NCI-H345 treated with DMSO at 0.1 percent for 48 hours (cell line): ENCODE measurements around the gene FAM221B.

Source experiments
- DNase-seq: peaks from one replicate; lab custom pipeline; 2025; ENCODE audit not compliant: unreplicated experiment; lab: John Stamatoyannopoulos, UW

The FAM221B gene, protein sequence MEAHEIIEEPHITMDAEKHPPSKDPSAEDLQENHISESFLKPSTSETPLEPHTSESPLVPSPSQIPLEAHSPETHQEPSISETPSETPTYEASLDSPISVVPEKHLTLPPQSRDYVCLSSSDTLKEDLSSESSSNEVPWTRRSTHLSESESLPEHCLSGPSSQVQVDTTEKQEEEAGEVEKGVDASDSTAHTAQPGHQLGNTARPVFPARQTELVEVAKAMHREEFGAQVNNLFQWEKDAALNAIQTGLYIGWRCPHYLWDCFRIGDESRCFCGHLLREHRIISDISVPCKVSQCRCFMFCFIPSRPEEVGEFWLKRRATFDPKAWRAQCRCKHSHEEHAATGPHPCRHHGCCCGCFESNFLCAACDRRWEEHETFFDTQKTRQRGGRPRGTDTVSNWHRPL

DNA sequence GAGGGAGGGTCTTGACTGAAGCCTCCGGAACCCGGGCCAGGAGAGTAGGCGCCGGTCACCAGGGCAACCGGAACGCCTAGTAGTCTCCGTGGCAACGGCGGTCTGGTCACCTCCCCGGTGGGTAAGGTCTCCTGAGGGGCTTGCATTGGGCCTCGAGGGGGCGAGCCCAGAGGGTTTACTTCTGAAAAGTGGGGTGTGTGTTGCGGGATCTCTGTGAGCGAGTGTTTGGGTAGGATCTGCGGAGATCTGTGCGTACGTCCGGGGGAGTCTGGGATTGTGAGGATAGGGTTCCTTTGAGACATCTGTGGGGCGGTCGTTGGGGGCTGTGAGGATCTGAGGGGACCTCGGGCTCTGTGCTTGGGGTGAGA lies at the start of gene FAM221B:
FAM221B (minus strand) TSS at position 17 of the 368 bp plus-strand sequence. CDS start 2,571 bp downstream, outside the sequence.
- no peak for DNase-seq

DNA sequence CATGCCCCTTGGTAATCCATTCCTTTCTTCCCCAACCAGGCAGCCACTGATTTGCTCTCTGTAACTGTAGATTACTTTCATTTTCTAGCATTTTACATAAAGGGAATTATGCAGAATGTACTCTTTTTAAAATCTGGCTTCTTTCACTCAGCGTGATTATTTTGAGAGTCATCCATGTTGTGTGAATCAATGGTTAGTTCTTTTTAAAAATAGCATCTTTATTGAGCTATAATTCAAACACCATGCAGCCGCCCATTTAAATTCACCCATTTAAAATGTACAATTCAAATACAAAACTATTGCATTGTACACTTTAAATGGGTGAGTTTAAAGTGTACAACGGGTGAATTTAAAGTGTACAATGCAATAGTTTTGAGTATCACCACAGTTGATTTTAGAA lies 44.0 kb upstream of the FAM221B start:
- DNase-seq, result no peak

DNA sequence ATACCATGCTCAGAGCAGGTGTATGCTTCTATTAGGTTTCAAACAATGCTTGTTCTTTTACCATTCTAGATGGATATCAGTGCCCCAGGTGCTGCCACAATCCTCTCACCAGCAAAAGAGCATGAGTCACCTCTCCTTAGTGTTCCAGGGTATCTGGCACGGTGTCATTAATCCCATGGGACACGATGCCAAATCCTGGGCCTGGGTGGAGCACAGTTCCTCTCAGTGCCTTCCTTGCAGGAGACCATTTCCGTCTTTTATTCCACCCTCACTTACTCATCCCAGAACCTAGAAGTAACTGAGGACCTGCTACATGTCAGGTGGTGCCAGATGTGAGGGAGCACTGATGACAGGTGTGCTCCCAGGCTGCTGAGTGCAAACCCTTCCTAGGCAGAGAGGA lies 43.0 kb upstream of the FAM221B start:
- DNase-seq, result no peak

DNA sequence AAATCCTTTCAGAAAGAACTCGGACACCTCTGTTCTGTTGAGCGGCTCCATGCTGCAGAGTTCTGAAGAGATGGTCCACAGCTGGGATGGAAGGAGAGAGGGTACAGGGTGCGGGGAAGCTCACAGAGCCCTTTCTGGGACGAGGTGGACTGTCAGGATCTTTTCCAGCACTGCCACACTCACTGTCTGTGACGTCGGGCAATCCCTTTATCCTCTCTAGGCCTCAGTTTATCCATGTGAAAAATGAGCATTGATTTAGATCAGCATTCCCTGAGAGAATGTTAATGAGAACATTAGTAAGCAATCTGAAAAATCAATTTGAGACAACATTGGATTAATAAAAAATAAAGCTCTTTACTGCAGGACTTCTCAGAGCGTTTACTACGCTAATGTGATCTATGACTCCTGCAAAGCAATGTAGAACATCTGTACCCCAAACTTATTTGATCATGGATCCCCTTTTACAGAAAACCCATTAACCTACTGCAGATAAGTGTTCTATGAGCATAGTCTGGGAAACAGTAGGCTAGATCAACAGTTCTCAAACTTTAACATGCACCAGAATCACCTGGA lies 41.9 kb upstream of the FAM221B start, which contains the start of gene OR13J1:
OR13J1 (minus strand) TSS at position 51 of the 573 bp plus-strand sequence; CDS start at position 51, 0 bp downstream.
- no peak for DNase-seq

DNA sequence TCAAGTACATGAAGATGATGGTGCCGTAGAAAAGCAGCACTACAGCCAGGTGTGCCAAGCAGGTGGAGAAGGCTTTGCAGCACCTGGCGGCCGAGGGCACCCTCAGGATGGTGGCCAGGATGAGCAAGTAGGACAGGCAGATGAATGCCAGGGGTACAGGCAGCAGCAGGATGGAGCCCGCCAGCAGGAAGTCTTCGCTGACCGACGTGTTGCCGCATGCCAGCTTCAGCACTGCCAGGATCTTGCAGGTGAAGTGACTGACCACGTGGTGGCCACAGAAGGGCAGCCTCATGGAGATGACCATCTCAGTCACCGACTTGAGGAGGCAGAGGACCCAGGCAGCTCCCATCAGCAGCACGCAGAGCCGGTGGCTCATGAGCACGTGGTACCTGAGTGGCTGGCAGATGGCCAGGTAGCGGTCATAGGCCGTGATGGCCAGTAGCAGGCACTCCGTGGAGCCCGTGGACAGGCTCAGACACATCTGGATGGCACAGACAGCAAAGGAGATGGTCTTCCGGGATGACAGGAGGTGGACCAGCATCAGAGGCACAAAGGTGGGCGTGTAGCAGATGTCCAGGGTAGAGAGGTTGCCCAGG lies 41.2 kb upstream of the FAM221B start:
- no peak for DNase-seq

DNA sequence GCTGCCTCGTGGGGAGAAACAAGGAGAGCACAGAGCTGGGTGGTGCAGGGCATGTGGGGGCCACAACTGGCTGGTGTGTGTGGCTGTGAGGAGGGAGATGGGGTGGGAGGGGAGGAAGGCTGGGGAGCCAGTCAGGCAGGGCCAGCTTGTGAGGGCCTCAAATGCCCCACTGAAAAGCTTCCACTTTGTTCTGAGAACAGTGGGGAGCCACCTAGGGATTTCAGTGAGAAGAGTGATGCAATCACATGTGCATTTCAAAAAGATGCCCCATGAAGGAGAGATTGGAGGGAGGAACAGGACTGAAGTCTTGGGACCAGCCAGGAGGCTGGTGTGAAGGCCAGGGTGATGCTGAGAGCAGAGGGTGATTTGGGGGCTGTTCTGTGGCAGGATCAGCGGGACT lies 40.4 kb upstream of the FAM221B start:
- no peak for DNase-seq

DNA sequence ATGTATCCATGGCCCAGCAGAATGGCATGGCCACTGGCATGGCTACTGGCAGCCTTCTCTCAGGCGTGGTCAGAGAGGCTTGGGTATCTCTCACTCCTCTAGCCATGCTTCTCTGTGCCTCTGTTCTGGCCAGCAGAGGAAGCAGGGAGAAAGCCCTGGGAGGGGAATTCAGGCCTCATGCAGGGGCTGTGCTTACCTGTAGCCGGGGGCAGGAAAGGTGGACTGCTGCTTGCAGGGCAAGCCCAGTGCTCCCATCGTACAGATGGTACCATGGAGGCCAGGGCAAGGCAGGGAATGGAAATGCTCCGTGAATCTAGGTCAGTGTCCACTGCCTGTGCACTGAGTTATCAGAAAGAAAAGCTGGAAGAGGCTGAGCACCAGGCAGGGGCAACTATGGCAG lies 39.0 kb upstream of the FAM221B start:
- DNase-seq, result no peak

DNA sequence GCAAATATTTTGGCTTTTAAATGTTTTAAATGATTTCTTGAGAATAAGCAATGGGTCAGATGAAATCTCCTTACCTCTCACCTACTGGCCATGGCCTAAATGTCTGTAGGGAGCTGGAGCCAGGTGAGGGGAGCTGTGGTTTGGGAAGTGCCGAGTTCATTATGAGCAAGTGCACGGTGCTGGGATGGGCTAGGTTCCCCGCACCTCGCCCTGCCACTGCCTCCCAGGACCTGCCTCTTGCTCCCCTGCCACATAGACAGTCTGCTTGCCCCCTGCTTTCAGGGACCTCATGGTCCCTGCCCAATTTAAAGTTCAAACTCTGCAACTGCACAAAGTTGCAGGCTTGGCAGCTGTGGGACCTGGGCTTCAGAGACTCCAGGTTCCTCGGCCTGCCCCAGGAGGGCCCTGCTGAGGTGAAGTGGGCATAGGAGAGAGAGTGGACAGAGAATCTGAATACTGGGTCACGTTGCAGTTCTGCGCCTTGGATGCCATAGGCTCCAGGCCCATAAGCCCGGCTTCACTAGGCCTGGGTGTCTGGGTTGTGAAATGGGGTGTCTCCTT lies 36.2 kb upstream of the FAM221B start:
- no peak for DNase-seq

DNA sequence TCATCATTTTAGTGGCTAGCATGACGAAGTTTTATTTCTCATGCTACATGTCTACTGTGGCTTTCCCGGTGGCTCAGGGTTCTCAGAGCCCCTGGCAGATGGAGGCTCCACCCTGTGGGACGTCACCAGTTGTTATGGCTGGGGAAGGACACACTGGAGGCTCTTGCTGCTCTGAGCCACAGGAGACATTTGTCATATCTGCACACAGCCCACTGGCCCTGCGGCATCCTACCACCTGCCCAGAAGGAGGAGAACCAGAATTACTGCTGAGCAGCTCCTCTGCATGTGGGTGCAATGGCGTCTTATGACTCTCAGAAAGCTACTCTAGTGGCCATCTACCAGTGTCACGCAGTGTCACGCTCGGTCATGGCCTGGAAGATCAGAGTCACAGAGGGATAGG lies 35.1 kb upstream of the FAM221B start:
- DNase-seq, result no peak

DNA sequence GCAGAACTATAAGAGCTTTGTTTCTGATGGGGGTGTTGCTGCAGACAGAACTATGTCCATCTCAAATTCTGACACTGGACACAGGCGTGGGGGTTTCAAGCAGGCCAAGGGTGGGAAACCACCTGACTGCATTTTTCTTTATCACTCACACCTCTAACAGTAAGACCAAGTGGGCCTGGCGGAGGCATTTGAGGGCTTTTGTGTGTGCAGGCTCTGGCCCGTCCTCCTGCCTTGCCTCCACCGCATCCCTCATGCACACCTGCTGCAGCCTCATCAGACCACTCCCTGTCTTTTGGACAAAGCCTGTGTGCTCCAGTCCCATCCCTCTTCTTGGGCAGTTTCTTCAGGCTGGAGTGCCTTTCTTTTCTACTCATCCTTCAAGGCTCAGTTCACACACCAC lies 33.8 kb upstream of the FAM221B start:
- DNase-seq, result no peak

DNA sequence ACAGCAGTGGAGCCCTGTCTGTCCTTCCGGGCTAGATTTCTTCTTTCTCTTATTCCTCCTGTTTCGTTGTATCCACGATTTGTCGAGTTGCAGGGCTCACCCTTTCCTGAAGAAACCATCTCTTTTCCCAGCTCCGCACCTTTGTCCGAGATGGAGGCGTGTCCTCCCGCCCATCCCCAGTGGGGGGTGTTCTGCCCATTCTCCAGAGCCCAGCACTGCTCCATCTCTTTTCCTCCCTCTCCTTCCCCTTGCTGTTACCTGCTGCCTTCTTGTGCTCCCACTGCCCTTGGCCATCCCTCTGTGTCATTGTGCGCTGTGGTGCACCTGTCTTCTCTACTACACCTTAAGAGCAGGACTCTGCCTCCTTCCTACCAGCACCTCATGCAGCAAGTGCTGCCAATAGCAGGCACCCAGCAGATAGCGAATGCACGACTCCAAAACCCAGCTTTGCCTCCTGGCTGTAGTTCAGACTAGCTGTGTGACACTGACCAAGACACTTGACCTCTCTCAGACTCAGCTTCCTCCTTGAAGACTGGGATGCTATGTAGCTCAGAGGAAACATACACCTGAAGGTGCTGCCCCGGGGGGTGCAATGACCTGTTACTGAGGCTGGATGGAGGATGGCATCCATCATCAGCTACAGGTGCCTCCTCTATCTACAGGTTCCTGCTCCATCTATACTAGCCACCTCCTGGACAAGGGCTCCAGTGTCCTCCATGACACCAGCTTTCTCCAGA lies 32.8 kb upstream of the FAM221B start:
- DNase-seq, result no peak

DNA sequence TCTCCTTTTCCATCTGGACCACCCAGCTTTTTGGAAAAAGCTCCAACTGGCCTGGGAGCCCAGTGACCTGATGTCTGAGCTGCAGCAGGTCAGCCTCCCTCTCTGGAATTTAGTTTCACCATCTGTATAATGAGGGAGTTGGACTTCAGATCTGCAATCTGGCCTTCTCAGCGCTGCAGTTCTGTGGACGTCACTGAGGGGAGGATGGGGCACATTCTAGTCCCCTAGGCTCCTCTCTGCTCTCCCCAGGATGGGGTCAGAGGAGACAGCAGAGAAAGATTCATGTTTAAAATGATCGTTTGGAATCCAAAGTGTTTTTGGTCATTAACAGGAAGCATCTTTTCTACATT lies 31.4 kb upstream of the FAM221B start:
- DNase-seq, result no peak

DNA sequence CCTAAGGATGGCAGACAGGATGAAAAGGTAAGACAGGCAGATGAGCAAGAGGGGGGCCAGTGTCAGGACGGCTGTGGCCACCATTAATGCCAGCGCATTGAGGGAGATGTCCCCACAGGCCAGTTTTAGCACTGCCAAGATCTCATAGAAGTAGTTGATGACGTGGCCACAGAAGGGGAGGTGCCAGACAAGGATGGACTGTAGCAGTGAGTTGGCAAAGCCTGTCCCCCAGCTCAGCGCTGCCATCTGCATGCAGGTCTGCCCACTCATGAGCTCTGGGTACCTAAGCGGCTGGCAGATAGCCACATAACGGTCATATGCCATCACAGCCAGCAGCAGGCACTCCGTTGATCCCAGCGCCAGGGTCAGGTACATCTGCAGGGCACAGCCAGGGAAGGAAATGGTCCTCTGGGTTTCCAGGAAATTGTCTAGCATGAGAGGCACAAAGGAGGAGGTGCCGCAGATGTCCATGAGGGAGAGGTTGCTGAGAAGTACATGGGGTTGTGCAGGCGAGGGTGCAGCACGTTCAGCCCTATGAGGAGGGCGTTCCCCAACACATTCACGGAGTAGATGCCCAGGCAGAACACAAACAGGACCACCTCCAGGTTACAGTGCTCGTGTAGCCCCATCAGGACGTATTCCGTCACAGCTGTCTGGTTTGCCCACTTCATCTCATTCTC lies 30.9 kb upstream of the FAM221B start:
- no peak for DNase-seq

DNA sequence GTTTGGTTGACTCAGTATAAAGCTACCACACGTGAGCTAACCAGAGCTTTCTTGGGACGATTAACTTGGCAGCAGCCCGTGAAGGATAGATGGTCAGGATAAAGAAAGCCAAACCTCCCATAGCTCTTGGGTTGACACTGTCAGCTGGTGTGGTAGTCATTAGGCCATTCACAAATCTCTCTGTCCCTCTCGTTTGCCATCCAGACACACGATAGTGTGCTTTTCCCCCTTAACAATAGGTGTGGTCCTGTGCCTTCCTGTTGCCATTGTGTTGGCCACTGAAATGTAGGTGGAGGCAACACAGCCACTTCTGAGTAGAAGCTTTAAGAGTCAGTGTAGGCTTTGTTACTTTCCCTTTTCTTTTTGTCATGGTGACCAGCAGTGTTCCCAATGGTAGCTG lies 29.9 kb upstream of the FAM221B start:
- DNase-seq, result no peak

DNA sequence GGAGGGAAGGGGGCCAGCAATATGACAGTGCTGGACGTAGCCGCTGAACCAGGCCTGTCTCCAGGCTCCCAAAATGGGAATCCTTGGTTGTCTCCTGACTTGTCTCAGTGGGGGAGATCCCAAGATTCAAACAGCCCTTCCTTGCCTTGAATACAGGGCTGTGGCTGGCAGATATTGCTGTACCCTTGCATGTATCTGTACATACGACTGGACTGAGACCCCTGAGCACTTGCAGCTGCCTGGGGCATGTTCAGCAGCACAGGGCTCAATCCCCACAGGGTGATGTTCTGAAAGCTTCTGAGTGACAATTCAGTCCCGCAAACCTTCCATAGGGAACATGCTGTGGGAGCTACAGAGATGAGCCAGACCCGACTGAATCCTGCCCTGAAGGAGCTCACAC lies 28.4 kb upstream of the FAM221B start:
- DNase-seq, result no peak

DNA sequence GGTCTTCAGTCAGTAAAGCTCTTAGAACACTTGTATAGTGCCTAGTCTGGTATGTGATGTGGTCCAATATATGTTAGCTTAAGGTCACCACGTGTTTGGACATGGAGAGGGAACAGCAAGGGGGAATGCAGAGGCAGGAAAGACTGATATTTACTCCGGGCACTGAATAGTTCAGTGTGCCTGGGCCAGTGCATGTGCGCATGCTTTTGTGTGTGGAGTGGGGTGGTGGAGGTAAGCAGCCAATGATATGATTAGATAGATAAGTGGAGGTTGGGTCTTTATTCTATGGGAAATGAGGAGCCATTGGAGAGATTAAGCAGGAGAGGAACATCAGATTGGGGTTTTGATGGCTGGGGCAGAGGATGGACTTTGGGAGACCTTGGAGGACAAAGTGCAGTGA lies 27.7 kb upstream of the FAM221B start:
- DNase-seq, result no peak

DNA sequence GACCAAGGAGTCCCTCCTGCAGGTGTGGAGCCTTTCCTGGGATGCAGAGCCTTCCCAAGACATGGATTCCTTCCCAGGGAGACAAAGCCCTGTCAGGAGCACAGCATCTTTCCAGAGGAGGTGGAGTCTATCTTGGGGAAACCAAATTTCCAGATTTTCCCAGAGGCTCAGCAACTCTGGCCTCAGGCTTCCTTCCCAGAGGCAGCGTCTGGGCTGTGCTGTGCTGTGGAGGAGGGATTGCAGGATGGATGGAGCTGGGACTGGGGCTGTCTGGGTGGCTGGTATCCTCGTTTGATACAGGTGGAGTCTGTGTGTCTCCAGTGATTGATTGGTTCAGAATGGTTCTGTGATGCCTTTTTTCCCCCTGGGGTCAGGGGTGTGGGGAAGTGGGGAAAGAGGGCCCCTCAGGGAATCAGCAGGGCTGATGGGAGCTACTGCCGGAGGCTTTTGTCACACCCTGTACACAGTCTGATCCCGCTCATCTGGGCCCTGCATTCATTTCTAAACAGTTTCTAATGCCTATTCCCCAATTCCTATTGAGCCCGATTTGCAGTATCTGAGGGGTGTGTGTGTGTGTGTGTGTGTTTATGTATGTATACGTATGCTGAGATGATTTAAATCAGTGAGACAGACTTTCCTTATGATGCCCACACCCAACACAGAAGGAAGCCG lies 25.7 kb upstream of the FAM221B start:
- DNase-seq, result no peak

DNA sequence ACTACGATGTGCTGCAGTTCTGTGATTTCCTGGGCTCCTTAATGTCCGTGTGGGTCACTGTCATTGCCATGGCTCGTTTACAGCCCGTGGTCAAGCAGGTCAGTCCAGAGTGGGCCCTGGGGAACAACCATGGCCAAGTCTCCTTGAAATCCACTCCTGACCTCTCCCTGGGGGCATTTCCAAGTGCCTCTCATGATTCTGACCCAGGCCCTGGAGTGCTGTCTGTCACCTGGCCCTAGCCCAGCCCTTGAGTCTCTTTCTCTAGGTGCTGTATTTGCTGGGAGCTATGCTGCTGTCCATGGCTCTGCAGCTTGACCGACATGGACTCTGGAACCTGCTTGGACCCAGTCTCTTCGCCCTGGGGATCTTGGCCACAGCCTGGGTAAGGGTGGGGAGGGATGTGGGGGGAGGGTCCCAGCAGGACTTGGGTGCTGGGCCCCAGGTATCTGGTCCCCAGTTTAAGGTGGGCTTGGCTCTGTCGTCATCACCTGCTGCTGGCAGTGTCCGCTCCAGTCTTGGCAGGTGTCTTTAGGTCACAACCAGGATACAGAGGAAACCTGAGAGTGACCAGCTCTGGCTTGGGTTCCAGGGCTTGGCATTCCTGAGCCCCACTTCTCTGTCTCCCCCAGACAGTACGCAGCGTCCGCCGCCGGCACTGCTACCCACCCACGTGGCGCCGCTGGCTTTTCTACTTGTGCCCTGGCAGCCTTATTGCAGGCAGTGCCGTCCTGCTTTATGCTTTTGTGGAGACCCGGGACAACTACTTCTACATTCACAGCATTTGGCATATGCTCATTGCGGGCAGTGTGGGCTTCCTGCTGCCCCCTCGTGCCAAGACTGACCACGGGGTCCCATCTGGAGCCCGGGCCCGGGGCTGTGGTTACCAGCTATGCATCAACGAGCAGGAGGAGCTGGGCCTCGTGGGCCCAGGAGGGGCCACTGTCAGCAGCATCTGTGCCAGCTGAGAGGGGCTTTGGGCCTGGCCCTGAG lies 24.6 kb upstream of the FAM221B start:
- no peak for DNase-seq

DNA sequence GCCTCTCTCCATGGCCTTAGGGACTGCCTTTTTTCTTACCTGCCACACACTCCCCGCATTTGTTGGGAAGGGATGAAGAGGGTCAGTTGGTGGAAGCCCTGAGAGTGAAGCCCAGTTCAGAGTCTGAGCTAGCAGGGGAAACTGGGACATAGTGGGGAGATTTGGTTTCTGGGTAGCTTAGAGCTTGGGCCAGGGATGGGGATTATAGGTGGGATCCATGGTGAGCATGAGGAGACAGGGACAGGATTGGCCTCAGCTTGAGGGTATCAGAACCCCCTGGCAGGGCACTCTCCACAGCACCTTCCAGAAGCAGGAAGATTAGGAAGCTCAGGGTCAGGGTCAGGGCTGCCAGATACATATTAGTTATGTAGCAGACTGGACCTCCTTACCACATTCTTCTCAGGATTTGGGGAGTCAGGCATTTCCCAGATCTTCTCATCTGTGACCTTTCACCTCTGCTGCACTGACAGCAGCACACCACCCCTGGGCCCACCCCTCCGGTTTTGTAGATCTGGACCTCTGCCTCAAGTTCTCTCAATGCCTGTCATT lies 23.8 kb upstream of the FAM221B start:
- no peak for DNase-seq
